ENCODE results near the gene ZAP70.

Gene ZAP70

DNA sequence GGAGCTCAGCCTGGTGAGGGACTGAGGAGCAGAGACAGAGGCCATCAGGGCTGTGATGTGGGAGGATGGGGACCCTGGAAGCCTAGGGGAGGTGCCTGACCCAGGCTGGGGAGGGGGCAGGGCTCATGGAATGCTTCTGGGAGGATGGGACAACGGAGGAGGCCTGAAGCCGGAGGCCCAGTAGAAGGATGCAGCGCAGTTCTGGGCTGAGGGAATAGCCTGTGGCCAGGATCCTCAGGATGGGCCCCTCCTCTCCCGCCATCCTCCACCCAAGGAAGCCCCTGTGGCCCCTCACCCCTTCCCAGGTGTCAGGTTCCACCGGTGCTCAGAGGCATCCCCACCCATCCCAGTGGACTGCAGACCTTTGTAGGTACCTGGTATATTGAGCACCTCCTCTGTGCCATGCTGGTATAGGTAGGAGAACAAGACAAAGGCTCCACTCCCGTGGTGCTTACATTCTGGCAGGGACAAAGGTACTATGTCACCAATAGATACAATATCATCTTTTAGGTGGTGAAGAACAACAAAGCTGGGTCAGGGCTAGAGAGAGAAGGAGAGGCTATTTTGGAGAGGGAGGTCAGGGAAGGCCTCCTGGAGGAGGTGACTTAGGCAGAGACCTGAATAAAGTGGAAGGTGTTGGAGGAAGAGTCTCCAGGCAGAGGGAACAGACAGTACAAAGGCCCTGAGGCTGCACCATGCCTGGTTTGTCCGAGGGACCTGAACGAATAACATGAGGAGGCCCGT is 2.7 kb downstream of the ZAP70 start:
- no peak for DNase-seq (ENCODE audit: low read depth in 2 of 3, low spot score in 2 of 3)

DNA sequence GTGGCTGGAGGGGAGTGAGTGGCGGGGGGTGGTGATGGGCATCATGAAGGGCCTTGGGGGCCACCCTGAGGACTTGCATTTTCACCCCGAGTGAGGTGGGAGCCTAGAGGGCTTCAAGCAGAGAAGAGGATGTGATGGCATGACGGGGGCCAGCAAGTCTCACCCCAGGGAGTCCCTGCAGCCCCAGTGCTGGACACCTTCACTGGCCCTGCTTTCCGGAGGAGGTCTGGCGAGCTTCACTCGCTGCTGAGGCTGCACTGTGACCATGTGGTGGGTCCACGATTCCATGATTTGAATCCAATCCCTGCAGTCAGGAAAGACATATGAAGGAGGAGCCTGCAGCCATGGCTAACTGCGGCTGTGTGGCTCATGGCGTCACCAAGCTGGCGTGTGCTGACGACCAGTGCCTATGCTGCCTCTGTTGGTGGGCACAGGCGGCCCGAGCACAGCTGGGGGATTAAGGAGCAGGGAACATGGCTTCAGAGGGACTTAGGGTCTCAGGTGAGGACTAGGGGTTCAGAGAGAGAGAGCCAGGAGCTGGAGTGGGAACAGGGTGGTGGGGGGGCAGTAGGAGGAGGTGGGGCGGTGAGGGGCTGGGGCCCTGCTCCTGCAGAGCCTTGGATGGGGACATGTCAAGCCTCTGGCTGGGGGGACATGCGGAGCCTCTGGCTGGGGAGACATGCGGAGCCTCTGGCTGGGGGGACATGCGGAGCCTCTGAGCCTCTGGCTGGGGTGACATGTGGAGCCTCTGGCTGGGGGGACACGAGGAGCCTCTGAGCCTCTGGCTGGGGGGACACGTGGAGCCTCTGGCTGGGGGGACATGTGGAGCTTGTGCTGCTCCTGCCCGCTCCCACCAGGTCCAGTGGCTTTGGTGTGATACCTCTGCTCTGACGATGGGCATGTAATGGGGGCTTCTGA is 3.6 kb downstream of the ZAP70 start:
- no peak for DNase-seq (ENCODE audit: low read depth in 2 of 3, low spot score in 2 of 3)

DNA sequence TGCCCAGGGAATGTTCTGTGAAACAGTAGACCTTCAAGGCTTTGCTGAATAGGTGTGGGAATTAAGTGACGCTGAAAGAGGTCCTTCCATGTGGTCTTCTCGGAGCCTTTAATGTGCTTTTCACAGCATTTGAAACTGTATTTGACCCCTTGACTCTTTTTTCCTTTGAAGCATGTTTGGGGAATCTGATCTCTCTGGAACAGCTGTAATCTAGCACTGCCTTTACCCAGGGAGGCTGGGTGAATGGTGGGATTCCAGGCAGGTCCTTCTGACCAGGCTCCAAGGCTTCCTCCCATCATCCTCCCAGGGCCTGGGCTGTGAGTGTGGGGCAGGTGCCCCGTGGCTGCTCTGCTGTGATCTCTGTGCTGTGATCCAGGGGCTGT is 4.2 kb downstream of the ZAP70 start:
- DNase-seq (ENCODE audit: low read depth in 2 of 3, low spot score in 2 of 3): no peak

DNA sequence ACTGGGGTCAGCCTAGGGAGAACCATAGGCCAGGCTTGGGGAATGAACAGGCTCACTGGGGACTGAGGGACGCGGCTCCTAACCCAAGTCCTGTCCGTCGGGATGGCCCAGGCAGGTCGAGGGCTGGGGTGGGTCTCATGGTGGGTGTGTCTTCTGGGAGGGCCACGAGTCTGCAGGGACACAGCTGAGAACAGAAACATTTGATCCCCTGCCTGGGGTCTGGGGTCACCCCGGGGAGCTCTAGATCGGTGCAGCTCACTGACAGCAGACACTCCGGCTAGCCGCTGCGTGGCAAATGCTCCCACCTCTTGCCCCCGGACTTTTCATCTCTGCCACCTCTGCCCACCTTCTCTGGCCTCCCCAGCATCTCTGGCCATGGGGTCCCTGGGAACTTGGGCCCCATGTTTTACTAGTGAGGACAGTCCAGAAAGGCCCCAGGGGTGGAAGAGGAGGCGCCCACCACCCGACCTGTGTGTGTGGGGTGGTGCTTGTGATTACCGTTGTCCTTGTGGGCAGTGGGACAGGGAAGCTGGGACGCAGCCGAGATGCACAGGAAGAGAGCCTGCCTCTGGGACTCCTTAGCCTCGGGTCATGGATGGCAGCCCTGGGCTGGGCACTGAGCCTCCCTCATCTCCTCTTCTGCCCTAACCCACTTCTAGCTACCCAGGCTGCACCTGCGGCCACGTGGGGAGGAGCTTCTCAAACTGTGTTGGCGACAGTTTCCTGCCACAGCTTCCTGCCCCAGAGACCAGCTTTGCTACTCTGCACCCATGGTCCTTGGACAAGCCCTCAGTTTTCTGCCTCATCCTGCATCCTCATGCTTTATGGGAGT is 4.9 kb downstream of the ZAP70 start:
- DNase-seq (ENCODE audit: low read depth in 2 of 3, low spot score in 2 of 3): no peak

DNA sequence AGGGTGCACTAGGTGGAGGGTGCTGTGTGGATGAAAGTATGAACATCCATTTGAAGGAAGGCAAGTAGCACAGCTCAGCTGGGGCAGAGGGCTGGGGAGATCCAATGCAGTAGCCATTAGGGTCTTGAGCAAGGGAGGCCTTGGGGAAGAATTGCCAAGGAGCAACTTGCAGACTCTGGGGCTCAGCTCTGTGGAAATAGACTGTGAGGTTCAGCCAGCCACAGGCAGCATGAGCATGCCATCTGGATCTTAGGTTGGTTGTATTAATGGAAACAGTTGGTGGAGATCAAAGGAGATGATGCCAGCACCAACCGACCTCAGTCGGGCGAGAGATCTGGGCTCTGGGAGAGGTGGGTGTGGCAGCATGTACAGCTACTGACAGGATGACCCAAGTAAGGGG is 5.6 kb downstream of the ZAP70 start:
- no peak for DNase-seq (ENCODE audit: low read depth in 2 of 3, low spot score in 2 of 3)

DNA sequence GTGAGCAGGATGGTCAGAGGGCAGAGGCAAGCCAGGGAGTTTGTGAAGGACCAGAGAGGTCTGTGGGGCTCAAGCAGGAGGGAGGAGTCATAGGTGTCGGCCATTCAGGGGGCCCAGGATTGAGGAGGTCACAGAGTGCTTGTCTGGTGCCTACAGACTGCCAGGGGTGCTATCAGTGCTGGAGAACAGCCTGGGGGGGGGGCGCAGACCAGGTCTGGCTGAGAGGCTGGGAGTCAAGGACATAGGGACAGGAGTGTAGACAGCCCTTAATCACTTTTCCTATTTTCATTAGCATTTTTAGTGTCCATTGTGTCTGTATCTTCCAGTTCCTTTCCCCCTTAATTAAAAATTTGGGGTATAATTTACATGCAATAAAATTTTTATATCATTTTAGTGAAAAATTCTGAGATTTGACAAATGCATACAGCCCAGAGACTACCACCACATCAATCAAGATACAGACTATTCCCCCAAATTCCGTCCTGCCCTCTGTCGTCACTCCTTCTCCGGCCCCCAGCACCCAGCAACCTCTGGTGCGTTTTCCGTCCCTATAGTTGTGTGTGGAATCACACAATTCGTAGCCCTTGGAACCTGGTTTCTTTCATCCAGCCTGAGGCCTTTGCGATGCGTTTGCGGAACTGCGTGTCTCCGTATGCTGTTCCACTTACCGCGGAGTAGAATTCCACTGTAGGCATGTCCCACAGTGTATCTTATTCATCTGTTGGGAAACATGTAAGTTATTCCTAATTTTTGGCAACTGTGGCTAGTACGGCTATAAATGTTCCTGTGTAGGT is 6.2 kb downstream of the ZAP70 start:
- DNase-seq (ENCODE audit: low read depth in 2 of 3, low spot score in 2 of 3): no peak

DNA sequence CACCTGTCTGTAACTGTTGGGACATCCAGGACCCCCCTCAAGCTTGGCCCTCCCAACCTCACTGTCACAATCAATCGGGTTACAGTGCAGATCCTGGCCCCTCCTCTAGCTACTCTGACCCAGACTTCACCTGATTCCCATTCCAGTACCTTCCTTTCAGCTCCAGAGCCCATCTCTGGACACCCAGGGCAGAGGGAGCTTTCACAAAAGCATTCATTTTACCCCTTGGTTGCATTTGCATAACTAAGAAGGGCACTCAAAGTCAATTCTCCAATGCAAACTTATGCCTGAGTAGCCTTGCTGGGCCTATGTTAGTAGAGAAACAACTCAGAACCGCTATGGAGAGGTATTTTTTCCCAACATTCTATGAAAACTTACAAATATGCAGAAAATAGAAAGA is 7.4 kb downstream of the ZAP70 start:
- DNase-seq (ENCODE audit: low read depth in 2 of 3, low spot score in 2 of 3): no peak

DNA sequence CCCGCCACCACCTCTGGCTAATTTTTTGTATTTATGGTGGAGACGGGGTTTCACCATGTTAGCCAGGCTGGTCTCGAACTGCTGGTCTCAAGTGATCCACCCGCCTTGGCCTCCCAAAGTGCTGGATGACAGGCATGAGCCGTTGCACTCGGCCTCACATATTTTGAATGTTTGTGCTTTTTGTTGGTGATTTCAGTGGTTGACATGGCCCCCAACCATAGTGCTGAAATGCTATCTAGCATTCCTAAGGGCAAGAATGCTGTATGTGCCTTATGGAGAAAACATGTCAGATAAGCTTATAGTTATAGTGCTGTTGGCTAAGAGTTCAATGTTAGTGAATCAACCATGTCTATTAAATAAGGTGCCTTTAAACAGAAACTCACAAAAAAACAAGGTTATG is 8.9 kb downstream of the ZAP70 start:
- DNase-seq (ENCODE audit: low read depth in 2 of 3, low spot score in 2 of 3): no peak

DNA sequence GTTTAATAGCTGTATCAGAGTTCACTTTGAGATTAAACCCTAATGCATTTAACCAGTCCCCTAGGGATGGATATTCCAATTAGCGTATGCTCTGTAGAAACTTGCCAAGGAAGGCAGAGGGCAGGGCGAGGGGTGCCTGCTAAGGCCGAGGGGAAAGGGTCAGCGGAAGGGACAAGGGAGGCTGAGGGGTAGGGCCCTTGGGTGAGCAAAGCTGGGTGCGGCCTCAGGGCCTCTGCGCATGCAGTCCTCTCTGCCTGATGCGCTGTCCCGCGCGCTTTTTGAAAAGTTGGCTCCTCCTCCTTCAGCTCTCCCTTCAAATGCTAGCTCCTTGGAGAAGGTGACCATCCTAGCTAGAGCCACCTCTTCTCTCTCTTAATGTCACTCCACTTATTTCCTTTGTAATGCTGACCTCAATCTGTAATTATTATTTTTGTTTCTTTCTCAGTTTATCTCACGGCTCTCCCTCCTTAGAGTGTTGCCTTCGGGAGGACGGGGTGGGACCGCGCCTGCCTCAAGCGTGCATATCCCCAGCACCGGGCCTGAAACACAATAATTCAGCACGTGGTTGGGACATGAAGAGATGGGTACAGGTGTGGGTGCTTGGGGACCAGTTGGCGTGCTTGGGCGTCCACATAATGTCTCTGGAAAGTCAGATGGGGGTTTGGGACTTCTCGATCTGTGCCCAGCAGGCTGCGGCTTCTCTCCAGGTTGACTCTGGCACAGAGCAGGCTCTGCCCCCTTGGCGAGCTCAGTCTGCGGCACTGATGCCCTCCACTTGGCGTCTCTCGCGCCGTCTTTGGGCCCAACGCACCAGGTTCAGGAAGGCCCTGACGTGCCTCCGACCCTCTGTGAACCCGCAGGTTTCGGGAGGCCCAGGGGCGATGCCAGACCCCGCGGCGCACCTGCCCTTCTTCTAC is 10.0 kb downstream of the ZAP70 start:
- DNase-seq (ENCODE audit: low read depth in 2 of 3, low spot score in 2 of 3): no peak

DNA sequence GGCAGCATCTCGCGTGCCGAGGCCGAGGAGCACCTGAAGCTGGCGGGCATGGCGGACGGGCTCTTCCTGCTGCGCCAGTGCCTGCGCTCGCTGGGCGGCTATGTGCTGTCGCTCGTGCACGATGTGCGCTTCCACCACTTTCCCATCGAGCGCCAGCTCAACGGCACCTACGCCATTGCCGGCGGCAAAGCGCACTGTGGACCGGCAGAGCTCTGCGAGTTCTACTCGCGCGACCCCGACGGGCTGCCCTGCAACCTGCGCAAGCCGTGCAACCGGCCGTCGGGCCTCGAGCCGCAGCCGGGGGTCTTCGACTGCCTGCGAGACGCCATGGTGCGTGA is 10.7 kb downstream of the ZAP70 start:
- DNase-seq (ENCODE audit: low read depth in 2 of 3, low spot score in 2 of 3): no peak

DNA sequence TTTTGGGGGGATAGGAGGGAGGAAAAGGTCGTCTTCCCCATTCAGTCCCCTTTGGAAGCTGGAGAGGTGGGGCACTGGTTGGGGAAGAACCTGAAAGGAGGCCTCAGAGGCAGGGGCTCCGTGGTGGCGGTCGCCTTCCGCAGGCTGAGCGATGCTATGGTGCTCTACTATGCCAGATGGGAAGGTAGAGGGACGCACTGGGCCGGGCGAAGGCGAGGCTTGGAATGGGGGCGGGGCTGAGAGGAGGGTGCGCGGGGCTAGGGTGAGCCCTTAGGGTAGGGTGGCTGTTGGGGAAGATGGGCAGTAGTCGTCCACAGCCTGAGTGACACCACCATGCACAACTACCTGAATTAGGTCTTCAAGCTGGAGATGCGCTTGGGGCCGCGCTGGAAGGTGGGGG is 11.1 kb downstream of the ZAP70 start:
- no peak for DNase-seq (ENCODE audit: low read depth in 2 of 3, low spot score in 2 of 3)

DNA sequence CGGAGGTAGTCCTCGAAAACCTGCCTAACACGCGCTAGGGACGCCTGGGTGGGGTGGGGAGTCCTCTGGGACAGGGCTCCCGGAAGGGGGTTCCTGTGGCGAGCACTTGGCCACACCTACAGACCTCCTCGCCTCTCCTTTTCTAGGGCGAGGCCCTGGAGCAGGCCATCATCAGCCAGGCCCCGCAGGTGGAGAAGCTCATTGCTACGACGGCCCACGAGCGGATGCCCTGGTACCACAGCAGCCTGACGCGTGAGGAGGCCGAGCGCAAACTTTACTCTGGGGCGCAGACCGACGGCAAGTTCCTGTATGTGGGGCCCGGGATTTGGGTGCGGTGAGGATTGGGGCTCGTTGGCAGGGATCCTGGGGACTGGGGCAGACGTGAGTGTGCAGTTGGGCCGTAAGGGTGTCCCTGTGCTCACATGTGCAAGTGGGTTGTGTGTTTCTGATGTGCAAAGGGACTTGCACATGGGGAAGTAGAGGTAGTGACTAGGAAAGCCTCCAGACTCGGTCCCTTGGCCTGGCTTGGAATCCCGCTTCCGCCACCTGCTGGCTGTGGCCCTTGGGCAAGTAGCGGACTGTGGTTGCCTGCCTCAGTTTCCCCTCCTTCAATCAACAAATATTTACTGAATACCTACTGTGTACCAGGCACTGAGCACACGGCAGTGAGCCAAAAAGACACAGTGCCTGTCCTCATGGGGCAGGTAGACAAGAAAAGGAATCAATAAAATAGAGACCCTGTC is 11.7 kb downstream of the ZAP70 start:
- no peak for DNase-seq (ENCODE audit: low read depth in 2 of 3, low spot score in 2 of 3)

DNA sequence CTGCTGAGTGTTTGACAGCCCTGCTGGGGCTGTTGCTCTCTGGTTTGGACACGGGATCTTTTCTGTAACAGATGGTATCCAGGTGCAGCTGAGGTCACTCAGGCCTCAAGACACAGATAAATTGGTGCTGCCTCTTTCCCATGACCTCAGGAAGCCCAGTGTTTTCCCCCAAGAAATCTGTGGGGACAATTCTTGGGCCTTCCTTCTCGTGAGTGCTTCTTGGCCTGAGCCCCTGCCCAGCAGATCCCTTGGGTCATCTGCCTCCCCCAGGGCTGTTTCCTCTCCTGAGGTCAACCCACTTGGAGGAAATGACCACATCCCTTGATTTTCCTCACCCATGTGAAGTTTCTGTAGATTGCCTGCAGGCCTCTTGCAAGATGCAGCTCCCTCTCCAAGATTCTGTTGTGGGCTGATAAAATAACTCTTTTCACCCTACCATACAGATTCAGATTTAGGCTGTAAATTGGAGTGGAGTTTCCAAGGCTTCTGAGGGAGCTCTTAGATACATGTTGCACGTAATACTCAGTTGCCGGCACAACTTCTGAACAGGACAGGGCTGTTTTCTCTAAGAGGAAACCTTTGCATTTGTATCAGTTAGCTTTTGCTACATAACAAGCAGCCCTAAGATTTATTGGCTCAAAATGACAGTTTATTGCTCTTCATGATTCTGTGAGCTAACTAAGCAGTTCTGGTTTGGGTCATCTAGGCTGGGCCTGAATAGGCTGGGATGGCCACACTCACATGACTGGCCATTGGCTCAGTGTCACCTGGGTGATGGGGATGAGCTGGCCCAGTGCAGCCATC is 13.1 kb downstream of the ZAP70 start:
- DNase-seq (ENCODE audit: low read depth in 2 of 3, low spot score in 2 of 3): no peak

DNA sequence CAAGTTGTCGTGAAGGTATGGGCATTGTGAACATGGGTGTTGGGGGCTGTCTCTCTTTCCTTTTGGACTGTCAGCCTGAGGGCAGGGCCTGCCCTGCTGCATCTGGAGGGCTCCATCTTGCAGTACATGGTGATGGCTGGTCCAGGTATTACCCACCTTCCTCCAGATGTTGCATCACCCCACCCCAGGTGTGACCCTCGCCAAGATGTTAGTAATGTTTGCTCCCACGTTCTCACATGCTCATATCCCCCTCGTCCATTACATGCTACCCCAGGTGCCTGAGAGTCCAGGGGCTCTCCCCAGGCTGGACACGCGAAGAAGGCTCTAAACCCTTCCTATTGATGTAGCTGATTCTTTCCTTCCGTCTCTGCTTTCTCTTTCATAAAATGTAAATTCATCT is 13.9 kb downstream of the ZAP70 start:
- DNase-seq (ENCODE audit: low read depth in 2 of 3, low spot score in 2 of 3): no peak

DNA sequence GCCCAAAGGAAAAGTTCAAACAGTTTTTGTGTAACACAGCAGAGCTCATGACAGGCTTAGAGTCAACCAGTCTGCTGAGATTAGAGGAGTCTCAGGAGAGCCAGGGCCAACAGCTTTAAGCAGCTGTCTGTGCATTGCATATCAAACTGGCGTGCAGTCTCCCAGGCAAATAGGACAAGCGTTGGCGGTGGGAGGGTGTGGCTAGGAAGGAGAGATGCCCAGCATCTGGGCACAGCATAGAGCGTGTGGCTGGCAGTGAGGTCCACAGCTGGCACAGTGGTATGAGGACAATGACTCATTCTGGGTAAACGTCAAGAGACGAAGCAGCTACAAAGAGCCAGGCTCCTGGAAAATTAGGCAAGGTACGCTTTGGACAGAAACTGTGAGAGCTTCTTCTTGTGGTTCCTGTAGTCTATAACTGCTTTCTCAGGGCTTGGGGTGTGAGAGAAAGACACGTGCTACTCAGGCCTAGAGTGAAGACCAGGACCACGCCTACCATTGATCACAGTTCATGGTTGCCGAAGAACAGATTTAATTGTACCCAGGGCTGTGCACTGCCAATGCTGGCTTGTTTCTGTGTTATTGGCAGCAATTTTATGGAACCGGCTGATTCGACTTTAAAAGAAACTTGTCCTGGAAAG is 14.8 kb downstream of the ZAP70 start:
- no peak for DNase-seq (ENCODE audit: low read depth in 2 of 3, low spot score in 2 of 3)

DNA sequence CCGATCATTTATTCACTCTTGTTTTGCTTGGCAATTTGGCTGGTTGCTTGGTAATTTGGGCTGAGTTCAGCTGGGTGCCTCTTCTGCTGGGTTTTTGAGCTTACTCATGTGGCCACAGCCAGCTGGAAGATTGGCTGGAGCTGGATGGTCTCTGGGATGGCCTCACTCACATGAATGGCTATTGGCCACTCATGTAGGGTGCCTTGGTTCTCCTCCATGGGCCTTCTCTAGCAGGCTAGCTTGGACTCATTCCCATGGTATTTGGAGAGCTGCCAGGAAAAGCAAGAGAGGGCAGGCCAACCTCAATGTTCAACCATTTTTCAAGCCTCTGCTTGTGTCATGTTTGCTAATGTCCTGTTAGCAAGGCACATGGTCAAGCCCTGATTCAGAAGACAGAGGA is 16.9 kb downstream of the ZAP70 start:
- no peak for DNase-seq (ENCODE audit: low read depth in 2 of 3, low spot score in 2 of 3)

DNA sequence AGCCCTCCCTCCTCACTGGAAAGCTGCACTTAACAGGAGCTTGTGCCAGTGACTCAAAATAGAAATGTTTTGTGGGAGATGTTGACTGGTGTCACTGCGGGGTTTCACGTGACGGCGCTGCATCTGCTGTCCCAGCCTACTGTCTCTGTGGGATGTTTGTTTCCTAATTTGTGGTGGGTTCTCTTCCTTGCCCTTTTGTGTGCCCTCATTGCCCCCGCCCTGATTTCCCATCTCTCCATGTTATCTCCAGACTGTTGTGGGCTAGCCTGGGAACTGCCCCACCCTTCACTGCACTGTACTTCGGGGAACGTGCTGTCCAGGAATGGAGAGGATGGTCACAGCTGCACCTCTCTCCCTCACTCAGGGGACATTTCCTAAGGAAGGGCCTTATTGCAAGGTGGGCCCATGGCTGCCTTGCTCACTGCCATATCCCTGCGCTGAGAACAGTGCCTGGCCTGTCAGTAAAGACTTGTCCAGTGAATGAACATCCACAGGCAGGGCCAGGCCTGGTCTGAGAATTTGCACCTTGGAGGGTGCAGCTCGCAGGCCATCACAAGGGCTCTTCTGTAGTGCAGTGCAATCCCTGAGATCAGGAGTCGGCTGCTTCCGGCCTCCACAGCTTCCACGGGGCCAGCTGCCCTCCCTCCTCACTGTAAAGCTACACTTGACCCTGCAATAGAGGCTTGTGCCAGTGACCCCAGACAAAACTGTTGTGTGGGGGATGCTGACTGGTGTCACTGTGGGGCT is 18.1 kb downstream of the ZAP70 start:
- no peak for DNase-seq (ENCODE audit: low read depth in 2 of 3, low spot score in 2 of 3)

Measured in activated CD8-positive, alpha-beta memory T cell treated with anti-CD3 and anti-CD28 coated beads for 48 hours (primary cell).